ENCODE measurements around the gene SPDL1.

GRCh38 chr5:169606279-169606678, 22.7 kb downstream of the SPDL1 start:
- TF ChIP-seq, protein P1, sequence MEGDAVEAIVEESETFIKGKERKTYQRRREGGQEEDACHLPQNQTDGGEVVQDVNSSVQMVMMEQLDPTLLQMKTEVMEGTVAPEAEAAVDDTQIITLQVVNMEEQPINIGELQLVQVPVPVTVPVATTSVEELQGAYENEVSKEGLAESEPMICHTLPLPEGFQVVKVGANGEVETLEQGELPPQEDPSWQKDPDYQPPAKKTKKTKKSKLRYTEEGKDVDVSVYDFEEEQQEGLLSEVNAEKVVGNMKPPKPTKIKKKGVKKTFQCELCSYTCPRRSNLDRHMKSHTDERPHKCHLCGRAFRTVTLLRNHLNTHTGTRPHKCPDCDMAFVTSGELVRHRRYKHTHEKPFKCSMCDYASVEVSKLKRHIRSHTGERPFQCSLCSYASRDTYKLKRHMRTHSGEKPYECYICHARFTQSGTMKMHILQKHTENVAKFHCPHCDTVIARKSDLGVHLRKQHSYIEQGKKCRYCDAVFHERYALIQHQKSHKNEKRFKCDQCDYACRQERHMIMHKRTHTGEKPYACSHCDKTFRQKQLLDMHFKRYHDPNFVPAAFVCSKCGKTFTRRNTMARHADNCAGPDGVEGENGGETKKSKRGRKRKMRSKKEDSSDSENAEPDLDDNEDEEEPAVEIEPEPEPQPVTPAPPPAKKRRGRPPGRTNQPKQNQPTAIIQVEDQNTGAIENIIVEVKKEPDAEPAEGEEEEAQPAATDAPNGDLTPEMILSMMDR (IDR thresholded peaks at IDR 0.05; ENCODE audit: insufficient read depth, low read length) = no peak
- TF ChIP-seq REST (IDR thresholded peaks at IDR 0.05; ENCODE audit: insufficient replicate concordance, low read depth) = no peak
- TF ChIP-seq POLR2AphosphoS5 (IDR thresholded peaks at IDR 0.05; ENCODE audit: low read depth) = no peak
- TF ChIP-seq GABPA (IDR thresholded peaks at IDR 0.05; ENCODE audit: low read depth) = no peak
